ENCODE measurements around the gene TAF1A.

DNA sequence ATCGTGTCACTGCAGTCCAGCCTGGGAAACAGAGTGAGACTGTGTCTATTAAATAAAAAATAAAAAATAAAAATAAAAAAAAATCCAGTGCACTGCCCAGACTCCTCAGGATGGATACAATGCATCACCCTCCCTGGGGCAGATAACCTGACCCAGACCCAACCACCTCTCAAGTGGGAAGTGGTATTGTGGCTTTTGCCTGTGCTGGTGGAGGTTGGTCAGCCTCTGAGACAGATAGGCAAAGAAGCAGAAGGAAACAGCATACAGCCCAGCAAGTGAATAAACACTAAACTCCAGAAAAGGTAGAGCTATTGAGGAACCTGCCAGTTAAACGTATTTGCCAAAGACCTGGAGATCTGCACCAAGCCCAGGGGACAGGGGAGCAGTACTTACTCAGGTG lies 63.8 kb downstream of the TAF1A start:
- TF ChIP-seq BHLHE40 (IDR thresholded peaks at IDR 0.05; ENCODE audit: borderline replicate concordance in 1 of 2, low read depth in 2 of 2, low read length in 1 of 2) (no peak), HCFC1 (IDR thresholded peaks at IDR 0.05; ENCODE audit: low read length) (no peak), NFXL1 (IDR thresholded peaks at IDR 0.05; ENCODE audit: borderline replicate concordance) (no peak), ZNF207 (IDR thresholded peaks at IDR 0.05; ENCODE audit: borderline replicate concordance) (no peak), SIN3A (IDR thresholded peaks at IDR 0.05; ENCODE audit: low read depth, low read length) (no peak)
- TF ChIP-seq, protein P1, sequence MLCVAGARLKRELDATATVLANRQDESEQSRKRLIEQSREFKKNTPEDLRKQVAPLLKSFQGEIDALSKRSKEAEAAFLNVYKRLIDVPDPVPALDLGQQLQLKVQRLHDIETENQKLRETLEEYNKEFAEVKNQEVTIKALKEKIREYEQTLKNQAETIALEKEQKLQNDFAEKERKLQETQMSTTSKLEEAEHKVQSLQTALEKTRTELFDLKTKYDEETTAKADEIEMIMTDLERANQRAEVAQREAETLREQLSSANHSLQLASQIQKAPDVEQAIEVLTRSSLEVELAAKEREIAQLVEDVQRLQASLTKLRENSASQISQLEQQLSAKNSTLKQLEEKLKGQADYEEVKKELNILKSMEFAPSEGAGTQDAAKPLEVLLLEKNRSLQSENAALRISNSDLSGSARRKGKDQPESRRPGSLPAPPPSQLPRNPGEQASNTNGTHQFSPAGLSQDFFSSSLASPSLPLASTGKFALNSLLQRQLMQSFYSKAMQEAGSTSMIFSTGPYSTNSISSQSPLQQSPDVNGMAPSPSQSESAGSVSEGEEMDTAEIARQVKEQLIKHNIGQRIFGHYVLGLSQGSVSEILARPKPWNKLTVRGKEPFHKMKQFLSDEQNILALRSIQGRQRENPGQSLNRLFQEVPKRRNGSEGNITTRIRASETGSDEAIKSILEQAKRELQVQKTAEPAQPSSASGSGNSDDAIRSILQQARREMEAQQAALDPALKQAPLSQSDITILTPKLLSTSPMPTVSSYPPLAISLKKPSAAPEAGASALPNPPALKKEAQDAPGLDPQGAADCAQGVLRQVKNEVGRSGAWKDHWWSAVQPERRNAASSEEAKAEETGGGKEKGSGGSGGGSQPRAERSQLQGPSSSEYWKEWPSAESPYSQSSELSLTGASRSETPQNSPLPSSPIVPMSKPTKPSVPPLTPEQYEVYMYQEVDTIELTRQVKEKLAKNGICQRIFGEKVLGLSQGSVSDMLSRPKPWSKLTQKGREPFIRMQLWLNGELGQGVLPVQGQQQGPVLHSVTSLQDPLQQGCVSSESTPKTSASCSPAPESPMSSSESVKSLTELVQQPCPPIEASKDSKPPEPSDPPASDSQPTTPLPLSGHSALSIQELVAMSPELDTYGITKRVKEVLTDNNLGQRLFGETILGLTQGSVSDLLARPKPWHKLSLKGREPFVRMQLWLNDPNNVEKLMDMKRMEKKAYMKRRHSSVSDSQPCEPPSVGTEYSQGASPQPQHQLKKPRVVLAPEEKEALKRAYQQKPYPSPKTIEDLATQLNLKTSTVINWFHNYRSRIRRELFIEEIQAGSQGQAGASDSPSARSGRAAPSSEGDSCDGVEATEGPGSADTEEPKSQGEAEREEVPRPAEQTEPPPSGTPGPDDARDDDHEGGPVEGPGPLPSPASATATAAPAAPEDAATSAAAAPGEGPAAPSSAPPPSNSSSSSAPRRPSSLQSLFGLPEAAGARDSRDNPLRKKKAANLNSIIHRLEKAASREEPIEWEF (IDR thresholded peaks at IDR 0.05; ENCODE audit: insufficient replicate concordance, low read depth, low read length) = no peak

All from GM12878 (cell line).